22Rv1 (cell line): ENCODE data around the gene CCNB1.
"Not testable (repeated sequence)": the region's sequence is repeated elsewhere in the genome, so short reads cannot be mapped to it uniquely, and the experiment has no call there.

Source experiments
- H3K27ac ChIP-seq: fragments of 450-650 bp; 2 replicates; pipeline ENCODE4 v1.5.1; 2017
- ZFX ChIP-seq: fragments of 450-650 bp; IDR thresholded peaks from 2 replicates; pipeline ENCODE4 v1.6.1; 2017; ENCODE audit warnings: antibody characterized with exemption, borderline replicate concordance
- TF ChIP-seq, protein P1 (sequence below): fragments of 450-650 bp; IDR thresholded peaks from 2 replicates; pipeline ENCODE4 v1.5.1; 2017; ENCODE audit warnings: mild to moderate bottlenecking

Gene CCNB1

GRCh38 chr5:69138766-69139165, 28.2 kb upstream of the CCNB1 start:
- H3K27ac ChIP-seq, result no peak overlapping the region
- no peak for TF ChIP-seq ZFX

DNA sequence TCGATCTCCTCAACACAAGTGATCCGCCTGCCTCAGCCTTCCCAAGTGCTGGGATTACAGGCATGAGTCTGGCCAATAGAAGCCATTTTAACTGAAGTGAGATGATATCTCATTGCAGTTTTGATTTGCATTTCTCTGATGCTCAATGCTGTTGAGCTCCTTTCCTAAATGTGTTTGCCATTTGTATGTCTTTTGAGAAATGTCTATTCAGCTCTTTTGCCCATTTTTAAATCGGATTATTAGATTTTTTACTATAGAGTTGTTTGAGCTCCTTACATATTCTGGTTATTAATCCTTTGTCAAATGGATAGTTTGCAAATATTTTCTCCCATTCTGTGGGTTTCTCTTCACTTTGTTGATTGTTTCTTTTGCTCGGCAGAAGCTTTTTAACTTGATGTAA, 26.7 kb upstream of the CCNB1 start:
- H3K27ac ChIP-seq, result not testable (repeated sequence)

DNA sequence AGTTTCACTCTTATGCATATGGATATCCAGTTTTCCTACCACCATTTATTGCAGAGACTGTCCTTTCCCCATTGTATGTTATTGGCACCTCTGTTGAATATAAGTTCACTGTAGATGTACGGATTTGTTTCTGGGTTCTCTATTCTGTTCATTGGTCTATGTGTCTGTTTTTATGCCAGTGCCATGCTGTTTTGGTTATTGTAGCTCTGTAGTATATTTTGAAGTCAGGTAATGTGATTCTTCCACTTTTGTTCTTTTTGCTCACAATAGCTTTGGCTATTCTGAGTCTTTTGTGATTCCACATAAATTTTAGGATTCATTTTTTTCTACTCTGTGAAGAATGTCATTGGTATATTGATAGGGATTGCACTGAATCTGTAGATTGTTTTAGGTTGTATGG, 26.1 kb upstream of the CCNB1 start:
- no peak for TF ChIP-seq ZFX
- TF ChIP-seq, protein P1, sequence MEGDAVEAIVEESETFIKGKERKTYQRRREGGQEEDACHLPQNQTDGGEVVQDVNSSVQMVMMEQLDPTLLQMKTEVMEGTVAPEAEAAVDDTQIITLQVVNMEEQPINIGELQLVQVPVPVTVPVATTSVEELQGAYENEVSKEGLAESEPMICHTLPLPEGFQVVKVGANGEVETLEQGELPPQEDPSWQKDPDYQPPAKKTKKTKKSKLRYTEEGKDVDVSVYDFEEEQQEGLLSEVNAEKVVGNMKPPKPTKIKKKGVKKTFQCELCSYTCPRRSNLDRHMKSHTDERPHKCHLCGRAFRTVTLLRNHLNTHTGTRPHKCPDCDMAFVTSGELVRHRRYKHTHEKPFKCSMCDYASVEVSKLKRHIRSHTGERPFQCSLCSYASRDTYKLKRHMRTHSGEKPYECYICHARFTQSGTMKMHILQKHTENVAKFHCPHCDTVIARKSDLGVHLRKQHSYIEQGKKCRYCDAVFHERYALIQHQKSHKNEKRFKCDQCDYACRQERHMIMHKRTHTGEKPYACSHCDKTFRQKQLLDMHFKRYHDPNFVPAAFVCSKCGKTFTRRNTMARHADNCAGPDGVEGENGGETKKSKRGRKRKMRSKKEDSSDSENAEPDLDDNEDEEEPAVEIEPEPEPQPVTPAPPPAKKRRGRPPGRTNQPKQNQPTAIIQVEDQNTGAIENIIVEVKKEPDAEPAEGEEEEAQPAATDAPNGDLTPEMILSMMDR, result no peak
- H3K27ac ChIP-seq, result no peak overlapping the region

DNA sequence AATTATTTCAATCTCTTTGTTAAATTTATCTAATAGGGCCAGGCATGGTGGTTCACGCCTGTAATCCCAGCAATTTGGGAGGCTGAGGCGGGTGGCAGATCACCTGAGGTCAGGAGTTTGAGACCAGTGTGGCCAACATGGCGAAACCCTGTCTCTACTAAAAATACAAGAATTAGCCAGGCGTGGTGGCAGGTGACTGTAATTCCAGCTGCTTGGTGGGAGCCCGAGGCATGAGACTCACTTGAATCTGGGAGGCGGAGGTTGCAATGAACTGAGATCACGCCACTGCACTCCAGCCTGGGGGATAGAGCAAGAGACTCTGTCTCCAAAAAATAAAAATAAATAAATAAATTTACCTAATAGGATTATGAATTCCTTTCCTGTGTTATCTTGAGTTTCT, 18.4 kb upstream of the CCNB1 start:
- H3K27ac ChIP-seq, result not testable (repeated sequence)

DNA sequence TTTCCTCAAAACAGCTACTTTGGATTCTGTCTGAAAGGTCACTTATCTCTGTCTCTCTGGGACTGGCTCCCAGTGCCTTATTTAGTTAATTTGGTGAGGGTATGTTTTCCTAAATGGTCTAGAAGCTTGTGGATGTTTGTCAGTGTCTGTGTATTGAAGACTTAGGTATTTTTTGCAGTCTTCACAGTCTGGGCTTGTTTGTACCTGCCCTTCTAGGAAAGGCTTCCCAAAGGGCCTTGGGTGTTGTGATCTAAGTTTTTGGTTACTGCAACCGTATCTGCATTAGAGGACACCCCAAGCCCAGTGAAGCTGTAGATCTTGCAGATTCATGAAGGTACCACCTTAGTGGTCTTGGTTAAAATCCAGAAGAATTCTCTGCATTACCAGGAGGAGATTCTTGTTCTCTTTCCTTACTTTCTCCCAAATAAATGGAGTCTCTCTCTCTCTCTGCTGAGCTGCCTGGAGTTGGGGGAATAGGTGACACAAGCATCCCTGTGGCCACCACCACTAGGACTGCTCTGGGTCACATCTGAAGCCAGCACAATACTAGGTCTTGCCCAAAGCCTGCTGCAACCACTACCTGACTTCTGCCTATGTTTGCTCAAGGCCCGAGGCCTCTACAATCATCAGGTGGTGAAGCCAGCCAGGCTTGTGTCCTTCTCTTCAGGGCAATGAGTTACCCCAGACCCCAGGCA, 17.8 kb upstream of the CCNB1 start:
- TF ChIP-seq, protein P1, result no peak
- no peak for TF ChIP-seq ZFX
- no peak overlapping the region for H3K27ac ChIP-seq

GRCh38 chr5:69149676-69150010, 17.3 kb upstream of the CCNB1 start:
- no peak for TF ChIP-seq ZFX
- TF ChIP-seq, protein P1, result no peak
- no peak overlapping the region for H3K27ac ChIP-seq

GRCh38 chr5:69152731-69153130, 14.2 kb upstream of the CCNB1 start:
- no peak for TF ChIP-seq ZFX
- TF ChIP-seq, protein P1, result no peak
- no peak overlapping the region for H3K27ac ChIP-seq

GRCh38 chr5:69156456-69156855, 10.5 kb upstream of the CCNB1 start:
- H3K27ac ChIP-seq, result no peak overlapping the region
- no peak for TF ChIP-seq ZFX
- TF ChIP-seq, protein P1, result no peak

- TF ChIP-seq ZFX, result no peak
- TF ChIP-seq, protein P1, result no peak
- 0 out of 2 replicates have a peak overlapping the region, but pooled peaks have one; percentile 2 for H3K27ac ChIP-seq
These were observed 8.9 kb upstream of the CCNB1 start for GRCh38 chr5:69158039-69158438.
